Frontal cortex (tissue), 4 donors: Measurements from ENCODE around the gene RAP1A. TPM values are rescaled to one million over a fixed set of nuclear protein-coding genes. Genes with fewer than 3 reads are reported as not detected.

ENCODE experiments used
- DNase-seq, 2 donors: peaks; one replicate each; pipeline ENCODE4 v3.0.0; 2012; ENCODE audit warnings: low spot score in 2 of 2
- FAIRE-seq: peaks from 2 replicates; lab custom pipeline; 2012; peaks lifted over from hg19 to GRCh38; lab: Jason Lieb, UNC
- total RNA-seq: library from RNA; depleted of rRNA; stranded (reverse); fragments of >200 nt; gene quantifications from one replicate; pipeline ENCODE4 v1.2.3, GENCODE V29; 2014
- donor health status: control.
- donor health status: control.
- donor health status: control.

RAP1A gene
- total RNA-seq = 35.1 TPM

DNA sequence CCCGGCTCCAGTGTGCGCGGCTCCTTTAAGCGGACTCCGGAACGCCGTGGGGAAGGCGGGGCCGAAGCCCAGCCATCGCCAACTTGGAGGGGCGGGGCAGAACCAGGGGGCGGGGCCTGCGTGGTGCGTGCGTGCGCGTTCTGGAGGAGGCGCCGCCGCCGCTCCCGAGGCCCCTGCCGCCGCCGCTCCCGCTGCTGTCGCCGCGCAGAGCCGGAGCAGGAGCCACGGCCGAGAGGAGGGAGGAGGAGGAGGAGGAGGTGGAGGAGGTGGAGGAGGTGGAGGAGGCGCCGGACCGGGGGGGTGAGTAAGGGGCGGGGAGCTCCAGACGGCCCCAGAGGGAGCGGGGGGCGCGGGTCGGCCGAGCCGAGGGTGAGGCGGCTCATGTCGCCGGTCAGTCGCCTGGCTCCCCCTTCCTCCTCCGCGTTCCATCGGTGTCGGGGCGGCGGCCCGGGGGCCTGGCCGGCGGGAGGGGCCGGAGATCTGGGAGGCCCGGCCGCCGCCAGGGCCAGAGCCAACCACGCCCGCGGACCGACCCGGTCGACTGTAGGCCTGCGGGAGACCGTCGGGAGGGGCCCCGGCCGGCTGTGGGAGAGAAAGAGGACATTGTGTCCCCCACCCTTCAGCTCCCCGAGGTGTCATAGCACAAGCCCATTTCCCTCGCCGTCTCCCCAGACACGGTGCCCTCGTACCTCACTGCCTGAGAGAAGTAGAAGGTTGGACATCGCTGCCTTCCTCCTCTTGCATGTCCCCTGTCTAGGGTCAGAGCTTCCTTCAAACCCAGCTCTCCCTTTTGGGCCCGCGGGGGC, at the start of gene RAP1A:
TSS of gene RAP1A (plus strand) at position 155 of the 806 bp plus-strand sequence. CDS start 71,572 bp downstream, outside the sequence.
- FAIRE-seq (no peak), DNase-seq (peak; percentile 96 to 98)

DNA sequence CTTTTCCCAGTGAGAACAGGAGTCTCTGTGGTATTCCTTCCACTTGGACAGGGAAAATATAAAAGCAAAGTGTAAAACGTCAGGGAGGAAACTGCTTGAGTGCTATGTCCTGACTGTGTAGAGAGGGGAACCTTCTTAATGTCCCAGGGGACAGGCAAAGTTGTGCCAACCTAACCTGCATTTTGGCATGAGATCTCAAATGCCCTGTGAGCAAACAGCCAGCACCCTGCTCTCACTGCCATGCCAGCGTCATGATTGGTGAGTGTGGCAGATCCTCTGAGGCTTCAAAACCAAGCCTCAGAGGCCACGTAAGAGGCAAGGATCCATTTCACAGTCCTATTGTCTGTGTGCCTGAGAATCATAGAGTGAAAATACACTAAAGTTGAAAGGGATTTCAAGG, 49.7 kb upstream of the RAP1A start:
- FAIRE-seq = no peak

DNA sequence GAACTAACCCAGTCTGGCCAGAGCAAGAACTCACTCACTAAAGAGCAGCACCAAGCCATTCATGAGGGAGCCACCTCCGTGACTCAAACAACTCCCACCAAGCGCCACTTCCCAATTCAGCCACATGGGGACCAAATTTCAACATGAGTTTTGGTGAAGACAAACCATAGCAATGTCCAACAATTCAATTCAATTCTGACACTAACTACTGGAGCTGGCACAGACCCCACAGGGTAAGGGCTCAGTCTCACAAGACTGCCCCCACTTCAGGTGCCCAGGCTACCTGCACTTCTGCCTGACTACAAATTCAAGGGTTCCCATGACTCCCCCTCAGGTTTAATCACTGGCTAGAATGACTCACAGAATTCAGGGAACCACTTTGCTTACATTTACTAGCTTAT, 48.8 kb upstream of the RAP1A start:
- DNase-seq (no peak), FAIRE-seq (no peak)

More for the DNA sequence above, 49.7 kb upstream of the RAP1A start:
- DNase-seq = no peak

DNA sequence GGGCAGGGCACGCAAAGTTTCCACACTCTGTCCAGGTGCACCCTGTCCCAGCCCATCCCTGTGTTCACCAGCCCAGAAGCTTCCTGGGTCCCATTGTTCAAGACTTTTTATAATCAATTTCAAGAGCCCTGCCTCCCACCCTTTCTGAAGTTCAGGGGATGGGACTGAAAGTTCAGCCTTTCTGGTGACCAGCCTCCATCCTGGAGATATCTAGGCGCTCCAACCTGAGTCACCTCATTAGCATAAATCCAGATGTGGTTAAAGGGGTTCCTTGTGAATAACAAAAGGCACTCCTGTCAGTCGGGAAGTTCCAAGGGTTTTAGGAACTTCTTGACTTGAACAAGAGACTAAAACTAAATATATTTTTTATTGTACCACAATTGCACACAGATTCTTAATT, 48.4 kb upstream of the RAP1A start:
- FAIRE-seq = no peak
- no peak for DNase-seq

GRCh38 chr1:111571987-111572386, 47.6 kb upstream of the RAP1A start:
- FAIRE-seq = no peak
- DNase-seq = no peak

DNA sequence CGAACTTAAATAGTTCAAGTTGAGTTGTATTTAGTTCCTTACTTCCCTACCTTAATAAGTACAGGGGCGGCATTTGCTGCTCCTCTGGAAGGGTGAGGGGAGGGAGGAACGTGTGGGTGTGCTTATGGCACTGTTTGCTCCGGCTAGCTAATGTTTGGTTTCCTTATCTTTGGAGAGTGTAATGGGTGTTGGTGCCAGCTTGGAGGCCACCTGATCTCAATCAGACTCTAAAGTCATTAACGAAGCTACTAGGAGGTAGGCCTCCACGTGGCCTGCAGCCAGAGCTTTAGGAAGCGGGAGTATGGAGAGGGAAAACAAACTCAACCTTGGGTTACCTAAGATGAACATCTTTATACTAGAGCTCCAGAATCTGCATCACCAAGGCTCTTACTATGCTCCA, 43.0 kb upstream of the RAP1A start:
- DNase-seq (no peak), FAIRE-seq (no peak)

DNA sequence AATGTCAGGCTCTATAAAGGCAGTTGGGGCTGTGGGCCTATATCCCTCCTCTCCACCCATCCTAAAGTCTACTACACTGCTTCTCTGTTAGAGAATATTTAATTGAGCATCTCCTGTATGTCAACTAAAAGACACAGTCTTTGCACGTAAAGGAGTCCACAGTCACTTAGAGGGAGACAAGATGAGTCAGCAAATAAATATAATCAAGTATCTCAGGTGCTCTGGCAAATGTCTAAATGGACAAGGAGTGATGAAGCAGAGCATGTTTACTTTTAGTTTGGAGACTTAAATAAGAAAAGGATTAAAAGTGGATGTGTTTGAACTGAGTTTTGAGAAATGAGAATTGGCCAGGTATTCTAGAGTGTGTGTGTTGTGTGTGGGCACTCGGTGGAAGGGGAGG, 41.8 kb upstream of the RAP1A start:
- no peak for FAIRE-seq
- no peak for DNase-seq

GRCh38 chr1:111581166-111581565, 38.4 kb upstream of the RAP1A start:
- DNase-seq (no peak), FAIRE-seq (no peak)

DNA sequence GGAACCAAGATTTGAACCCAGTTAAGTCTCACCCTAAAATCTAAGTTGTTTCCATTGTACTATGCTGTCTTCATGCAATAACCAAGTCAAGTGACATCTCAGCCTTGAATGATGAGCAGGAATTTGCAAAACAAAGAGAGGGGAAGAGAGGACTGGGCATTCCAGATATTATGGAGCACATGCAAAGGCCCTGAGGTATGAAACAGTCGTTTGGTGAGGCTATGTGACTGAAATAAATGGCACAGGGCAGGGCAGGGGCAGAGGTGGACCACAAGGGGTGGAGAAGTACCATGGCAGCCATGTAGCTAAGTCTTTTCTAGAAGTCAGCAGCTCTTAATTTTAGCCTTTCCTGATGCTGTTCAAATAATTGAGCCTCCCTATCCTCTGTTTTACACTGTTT, 37.6 kb upstream of the RAP1A start:
- DNase-seq (no peak), FAIRE-seq (no peak)

DNA sequence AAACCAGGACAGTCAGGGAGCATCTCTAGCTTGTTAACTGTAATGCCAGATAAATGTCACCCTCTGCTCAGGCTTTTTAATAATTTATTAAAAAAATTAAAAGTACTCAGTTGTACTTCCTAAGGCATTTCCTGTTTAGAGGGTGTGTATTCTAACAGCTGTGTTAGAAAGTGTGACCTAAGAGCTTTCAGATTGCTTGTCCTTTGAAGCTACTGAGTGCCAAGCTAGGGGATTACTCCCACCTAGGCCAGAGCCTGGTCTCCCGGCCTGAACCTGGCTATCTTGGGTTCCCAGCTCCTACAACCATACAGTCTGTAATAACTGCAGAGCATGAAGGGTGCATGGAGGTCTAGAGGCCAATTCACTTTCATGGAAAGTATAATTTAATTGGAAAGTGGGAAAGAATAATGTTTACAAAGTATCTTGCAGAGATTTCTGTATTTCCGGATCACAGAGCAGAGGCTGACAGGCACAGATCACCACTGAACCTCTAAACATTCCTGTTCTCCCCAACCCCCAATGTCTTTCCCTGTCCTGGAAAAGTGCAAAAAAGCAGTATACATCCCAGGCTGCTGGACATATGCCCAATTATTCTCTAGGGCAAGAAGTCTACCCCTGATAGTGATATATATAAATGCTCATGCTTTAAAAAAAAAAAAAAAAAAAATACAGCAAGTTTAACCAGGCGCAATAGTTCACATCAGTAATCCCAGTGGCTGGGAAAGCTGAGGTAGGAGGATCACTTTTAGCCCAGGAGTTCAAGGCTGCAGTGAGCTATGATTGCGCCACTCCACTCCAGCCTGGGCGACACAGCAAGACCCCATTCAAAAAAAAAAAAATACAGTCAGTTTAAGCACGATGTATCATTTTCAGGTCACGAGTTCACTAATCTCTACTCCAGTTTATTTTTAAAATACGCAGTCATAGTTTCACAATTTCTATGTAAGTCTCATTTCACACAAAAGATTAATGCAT, 36.7 kb upstream of the RAP1A start:
- DNase-seq (no peak), FAIRE-seq (no peak)

GRCh38 chr1:111585447-111586086, 34.0 kb upstream of the RAP1A start:
- DNase-seq (no peak), FAIRE-seq (no peak)

GRCh38 chr1:111586112-111586511, 33.5 kb upstream of the RAP1A start:
- DNase-seq (no peak), FAIRE-seq (no peak)

DNA sequence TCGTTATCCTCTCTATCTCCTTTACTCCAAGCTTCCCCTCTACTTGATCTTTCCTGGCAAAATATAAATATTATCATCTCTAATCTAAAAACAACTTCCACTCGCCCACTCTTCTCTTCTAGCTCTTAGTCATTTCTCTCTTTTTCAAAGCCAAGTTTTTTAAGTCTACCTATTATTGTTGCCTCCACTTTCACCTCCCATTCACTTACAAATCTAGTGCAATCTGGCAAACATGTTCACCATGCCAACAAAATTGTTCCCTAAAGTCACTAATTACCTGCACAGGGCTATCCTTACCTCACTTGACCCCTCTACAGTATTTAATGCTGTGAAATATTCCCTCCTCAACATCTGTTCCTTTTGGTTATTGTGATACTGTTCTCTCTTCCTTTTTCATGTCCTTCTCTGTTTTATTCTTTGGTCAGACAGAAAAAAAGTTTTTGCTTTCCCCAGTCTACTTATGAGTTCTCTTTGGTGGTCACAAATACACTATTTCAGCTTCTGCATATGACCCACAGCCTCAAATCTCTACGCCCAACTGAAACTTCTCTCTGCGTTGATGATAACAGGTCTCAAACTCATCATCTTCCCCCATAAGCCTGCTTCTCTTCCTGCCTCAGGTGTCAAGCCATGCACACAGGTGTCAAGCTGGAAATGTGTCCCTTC, 31.9 kb upstream of the RAP1A start:
- no peak for FAIRE-seq
- DNase-seq = no peak

DNA sequence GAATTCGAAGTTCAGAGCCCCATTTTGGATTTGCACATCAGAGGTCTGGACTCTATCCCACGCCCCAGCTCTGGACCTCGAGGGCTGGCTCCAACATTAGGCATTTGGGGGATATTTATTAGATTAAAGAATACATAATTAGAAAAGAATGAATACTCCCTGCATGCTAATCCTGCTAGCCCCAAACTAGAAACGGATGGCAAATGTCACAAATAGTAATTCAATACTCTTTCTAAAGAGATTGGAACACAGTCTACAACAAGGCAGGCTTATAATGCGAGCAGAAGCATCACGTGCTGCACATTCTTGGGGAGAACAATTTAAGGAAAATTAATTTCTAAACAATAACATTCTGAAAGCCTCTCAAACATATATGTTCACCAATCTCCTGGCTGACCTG, 27.7 kb upstream of the RAP1A start:
- FAIRE-seq (no peak), DNase-seq (no peak)

DNA sequence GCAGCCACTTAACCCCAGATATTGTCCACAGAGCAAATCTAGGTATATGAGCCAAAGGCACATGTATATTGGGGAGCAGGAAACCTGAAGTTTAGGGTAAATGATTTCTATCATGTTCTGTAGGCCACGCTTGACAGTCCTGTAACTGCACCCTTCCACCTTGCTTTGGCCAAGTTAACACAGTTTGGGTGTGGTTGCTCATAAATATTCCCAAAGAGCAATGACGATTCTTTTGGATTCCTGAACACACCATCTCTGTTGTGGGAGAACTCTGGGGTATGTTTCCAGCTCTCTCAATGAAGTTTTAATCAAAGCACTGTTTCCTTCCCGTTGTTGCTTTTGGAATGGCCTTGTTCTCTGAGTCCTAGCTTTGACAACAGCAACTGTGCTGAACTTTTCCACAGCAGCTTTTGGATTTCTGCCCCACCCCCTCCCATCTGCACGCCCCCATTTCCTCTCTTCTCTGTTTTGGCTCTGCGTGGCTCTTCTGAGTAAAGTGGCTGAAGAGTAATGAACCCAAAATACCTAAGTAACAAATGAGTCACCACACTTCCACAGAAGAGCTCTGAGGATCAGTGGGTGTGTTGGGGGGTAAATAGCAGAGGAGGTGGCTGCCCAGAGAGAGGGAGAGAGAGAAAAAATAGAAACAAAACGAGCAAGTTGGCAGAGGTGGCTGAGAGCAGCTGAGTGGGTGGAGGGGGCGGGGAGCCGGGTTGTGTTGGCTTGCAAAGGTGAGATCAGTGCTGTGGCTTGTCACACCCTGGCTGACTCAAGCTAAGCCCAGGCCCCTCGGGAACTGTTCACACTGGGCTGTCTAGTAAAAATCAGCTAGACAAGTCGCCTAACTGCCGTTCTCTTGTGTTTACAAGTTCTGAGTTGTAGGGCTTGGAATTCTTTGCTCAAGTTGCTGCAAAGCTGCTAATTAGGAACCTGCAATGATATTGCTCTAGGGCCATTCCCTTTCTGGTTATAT, 26.9 kb upstream of the RAP1A start:
- FAIRE-seq (no peak), DNase-seq (peak in 1 of 2 donors; percentile 58)

GRCh38 chr1:111593403-111594305, 25.9 kb upstream of the RAP1A start:
- FAIRE-seq (no peak), DNase-seq (no peak)

DNA sequence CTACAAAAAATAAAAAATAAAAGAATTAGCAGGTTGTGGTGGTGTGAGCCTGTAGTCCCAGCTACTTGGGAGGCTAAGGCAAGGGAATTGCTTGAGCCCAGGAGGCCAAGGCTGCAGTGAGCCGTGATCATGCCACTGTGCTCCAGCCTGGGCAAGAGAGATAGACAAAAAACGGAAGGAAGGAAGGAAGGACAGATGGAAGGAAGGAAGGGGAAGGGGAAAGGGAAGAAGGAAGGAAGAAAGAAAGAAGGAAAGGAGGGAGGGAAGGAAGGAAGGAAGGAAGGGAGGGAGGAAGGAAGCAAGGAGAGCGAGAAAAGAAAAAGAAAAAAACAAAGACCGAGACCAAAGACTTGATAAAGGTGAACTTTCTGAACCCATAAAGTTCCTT, 25.3 kb upstream of the RAP1A start:
- DNase-seq = no peak

DNA sequence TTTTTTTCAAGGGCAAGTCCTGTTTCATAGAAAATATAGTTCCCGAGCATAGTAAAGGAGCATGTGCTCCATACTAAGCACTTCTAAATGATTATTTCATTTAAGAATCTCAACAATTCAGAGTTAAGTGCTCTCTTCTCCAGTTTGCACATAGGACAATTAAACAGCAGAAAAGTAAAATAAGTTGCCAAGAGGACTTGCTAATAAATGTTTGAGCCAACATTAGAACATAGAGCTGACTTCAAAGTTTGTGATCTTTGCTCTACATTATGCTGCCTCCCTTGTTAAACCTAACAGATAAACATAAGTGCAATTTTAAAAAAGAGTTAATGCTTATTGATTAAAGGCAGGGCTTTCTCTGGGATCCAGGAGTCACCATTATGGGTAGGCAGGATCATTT, 23.8 kb upstream of the RAP1A start:
- FAIRE-seq = no peak
- DNase-seq = no peak

More for the DNA sequence above, 25.3 kb upstream of the RAP1A start:
- FAIRE-seq = no peak
